ENCODE results near the gene LGR6.

The LGR6 gene

GRCh38 chr1:202199040-202199889, 5.7 kb downstream of the LGR6 start:
- Histone ChIP-seq H3K4me3 (IDR thresholded peaks at IDR 0.05; ENCODE audit: insufficient read depth, low read depth, low read length) (no peak overlapping the region), H2AFZ (ENCODE audit: low read depth) (no peak overlapping the region), H3K27ac (no peak overlapping the region), H3K27me3 (ENCODE audit: insufficient read depth, low read depth) (peaks cover 66% of the 10 kb centered on the region), H4K20me1 (ENCODE audit: insufficient read depth) (no peaks in the 10 kb centered on the region), H3K4me2 (no peak overlapping the region), H3K4me1 (ENCODE audit: low read depth, poor library complexity, severe bottlenecking) (no peaks in the 10 kb centered on the region), H3K9ac (no peak overlapping the region), H3K79me2 (ENCODE audit: insufficient read depth, low read depth) (no peaks in the 10 kb centered on the region), H3K36me3 (ENCODE audit: insufficient read depth) (no peaks in the 10 kb centered on the region)
- no peak for TF ChIP-seq CTCF (conservative IDR thresholded peaks at IDR 0.05; ENCODE audit: low read depth, low read length)

DNA sequence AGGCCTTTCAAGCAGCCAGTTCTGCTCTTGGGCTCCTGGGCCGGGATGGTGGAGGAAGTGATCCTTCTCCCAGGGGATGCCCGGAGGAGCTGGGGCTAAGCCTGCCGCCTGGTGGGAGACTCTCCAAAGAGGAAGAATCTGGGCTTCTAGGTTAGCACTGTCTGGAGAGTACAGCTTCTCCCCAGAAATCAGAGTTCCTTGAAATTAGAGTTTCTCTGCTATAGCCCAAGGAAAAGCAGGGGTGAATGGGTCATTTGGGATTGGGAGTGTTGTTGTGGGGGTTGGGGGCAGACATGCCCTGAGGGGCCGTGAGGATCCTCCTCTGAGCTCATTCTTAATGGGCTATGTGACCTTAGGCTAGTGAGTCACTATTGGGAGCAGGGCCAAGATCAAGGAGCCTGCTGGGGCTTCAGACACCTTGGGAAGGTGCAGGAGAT, 6.5 kb downstream of the LGR6 start:
- no peak overlapping the region for H3K4me2 ChIP-seq
- H3K36me3 ChIP-seq (ENCODE audit: insufficient read depth) = no peaks in the 10 kb centered on the region
- H3K4me1 ChIP-seq (ENCODE audit: low read depth, poor library complexity, severe bottlenecking) = no peaks in the 10 kb centered on the region
- no peak overlapping the region for H3K27ac ChIP-seq
- no peaks in the 10 kb centered on the region for H3K79me2 ChIP-seq (ENCODE audit: insufficient read depth, low read depth)
- H3K4me3 ChIP-seq (IDR thresholded peaks at IDR 0.05; ENCODE audit: insufficient read depth, low read depth, low read length) = no peak overlapping the region
- no peak overlapping the region for H3K9ac ChIP-seq
- H2AFZ ChIP-seq (ENCODE audit: low read depth) = no peak overlapping the region
- TF ChIP-seq CTCF (conservative IDR thresholded peaks at IDR 0.05; ENCODE audit: low read depth, low read length) = no peak
- no peaks in the 10 kb centered on the region for H4K20me1 ChIP-seq (ENCODE audit: insufficient read depth)
- peaks cover 59% of the 10 kb centered on the region for H3K27me3 ChIP-seq (ENCODE audit: insufficient read depth, low read depth)

GRCh38 chr1:202200669-202201068, 7.1 kb downstream of the LGR6 start:
- H3K4me2 ChIP-seq = no peak overlapping the region
- H3K79me2 ChIP-seq (ENCODE audit: insufficient read depth, low read depth) = no peaks in the 10 kb centered on the region
- no peak for TF ChIP-seq CTCF (conservative IDR thresholded peaks at IDR 0.05; ENCODE audit: low read depth, low read length)
- no peak overlapping the region for H2AFZ ChIP-seq (ENCODE audit: low read depth)
- H3K4me3 ChIP-seq (IDR thresholded peaks at IDR 0.05; ENCODE audit: insufficient read depth, low read depth, low read length) = no peak overlapping the region
- no peak overlapping the region for H3K27ac ChIP-seq
- H3K27me3 ChIP-seq (ENCODE audit: insufficient read depth, low read depth) = peaks cover 54% of the 10 kb centered on the region; the same call in 1 of the 2 replicates
- no peaks in the 10 kb centered on the region for H3K36me3 ChIP-seq (ENCODE audit: insufficient read depth)
- no peak overlapping the region for H3K9ac ChIP-seq
- H4K20me1 ChIP-seq (ENCODE audit: insufficient read depth) = no peaks in the 10 kb centered on the region
- H3K4me1 ChIP-seq (ENCODE audit: low read depth, poor library complexity, severe bottlenecking) = no peaks in the 10 kb centered on the region

DNA sequence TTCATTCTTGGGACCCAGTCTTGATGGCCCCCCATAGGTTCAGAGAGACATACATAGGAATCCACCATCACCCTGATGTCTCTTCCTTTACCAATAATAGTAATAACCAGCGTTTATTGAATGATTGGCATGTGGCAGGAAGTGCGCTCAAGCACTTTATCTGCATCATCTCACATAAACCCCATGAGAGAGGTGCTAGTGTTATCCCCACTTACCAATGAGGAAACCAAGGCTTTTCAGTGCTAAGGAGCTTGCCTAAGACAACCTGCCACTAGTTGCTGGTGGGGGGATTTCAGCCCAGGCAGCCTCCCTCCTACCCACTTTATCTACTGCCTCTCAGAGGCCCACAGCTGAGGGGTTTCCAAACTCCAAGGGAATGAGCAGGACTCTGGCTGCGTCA, 7.7 kb downstream of the LGR6 start:
- Histone ChIP-seq H3K27ac (no peak overlapping the region), H3K9ac (no peak overlapping the region), H3K79me2 (ENCODE audit: insufficient read depth, low read depth) (no peaks in the 10 kb centered on the region), H3K4me2 (no peak overlapping the region), H3K36me3 (ENCODE audit: insufficient read depth) (no peaks in the 10 kb centered on the region), H3K27me3 (ENCODE audit: insufficient read depth, low read depth) (peaks cover 48% of the 10 kb centered on the region; the same call in 1 of the 2 replicates), H2AFZ (ENCODE audit: low read depth) (no peak overlapping the region), H3K4me1 (ENCODE audit: low read depth, poor library complexity, severe bottlenecking) (no peaks in the 10 kb centered on the region), H4K20me1 (ENCODE audit: insufficient read depth) (no peaks in the 10 kb centered on the region), H3K4me3 (IDR thresholded peaks at IDR 0.05; ENCODE audit: insufficient read depth, low read depth, low read length) (no peak overlapping the region)
- no peak for TF ChIP-seq CTCF (conservative IDR thresholded peaks at IDR 0.05; ENCODE audit: low read depth, low read length)
